ENCODE results near the gene SHROOM4.

DNA sequence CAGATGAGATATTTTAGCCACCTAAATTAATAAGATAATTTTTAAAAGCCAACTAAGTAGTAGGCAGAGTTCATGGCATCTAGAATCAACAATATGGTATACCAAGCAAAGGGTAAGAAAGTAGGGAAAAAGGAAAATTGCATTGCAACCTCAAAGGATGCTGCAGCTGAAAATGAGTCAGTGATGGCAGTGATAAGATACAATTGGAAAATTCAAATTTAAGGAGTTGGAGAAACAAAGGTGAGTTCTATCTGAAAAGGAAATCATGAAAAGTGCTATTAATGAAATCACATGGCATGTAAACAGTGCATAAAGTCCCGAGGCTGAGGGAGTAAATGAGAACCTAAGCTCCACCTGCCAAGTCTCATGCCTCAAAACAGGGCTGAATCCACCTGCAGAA, 33.9 kb downstream of the SHROOM4 start:
- TF ChIP-seq FOXM1 (IDR thresholded peaks at IDR 0.05; ENCODE audit: borderline replicate concordance, low read depth) (no peak), EP300 (IDR thresholded peaks at IDR 0.05; ENCODE audit: borderline replicate concordance) (no peak), CREB1 (IDR thresholded peaks at IDR 0.05; ENCODE audit: low read depth) (no peak)
- TF ChIP-seq, protein P1, sequence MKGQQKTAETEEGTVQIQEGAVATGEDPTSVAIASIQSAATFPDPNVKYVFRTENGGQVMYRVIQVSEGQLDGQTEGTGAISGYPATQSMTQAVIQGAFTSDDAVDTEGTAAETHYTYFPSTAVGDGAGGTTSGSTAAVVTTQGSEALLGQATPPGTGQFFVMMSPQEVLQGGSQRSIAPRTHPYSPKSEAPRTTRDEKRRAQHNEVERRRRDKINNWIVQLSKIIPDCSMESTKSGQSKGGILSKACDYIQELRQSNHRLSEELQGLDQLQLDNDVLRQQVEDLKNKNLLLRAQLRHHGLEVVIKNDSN (IDR thresholded peaks at IDR 0.05) = no peak
- TF ChIP-seq, protein P2, sequence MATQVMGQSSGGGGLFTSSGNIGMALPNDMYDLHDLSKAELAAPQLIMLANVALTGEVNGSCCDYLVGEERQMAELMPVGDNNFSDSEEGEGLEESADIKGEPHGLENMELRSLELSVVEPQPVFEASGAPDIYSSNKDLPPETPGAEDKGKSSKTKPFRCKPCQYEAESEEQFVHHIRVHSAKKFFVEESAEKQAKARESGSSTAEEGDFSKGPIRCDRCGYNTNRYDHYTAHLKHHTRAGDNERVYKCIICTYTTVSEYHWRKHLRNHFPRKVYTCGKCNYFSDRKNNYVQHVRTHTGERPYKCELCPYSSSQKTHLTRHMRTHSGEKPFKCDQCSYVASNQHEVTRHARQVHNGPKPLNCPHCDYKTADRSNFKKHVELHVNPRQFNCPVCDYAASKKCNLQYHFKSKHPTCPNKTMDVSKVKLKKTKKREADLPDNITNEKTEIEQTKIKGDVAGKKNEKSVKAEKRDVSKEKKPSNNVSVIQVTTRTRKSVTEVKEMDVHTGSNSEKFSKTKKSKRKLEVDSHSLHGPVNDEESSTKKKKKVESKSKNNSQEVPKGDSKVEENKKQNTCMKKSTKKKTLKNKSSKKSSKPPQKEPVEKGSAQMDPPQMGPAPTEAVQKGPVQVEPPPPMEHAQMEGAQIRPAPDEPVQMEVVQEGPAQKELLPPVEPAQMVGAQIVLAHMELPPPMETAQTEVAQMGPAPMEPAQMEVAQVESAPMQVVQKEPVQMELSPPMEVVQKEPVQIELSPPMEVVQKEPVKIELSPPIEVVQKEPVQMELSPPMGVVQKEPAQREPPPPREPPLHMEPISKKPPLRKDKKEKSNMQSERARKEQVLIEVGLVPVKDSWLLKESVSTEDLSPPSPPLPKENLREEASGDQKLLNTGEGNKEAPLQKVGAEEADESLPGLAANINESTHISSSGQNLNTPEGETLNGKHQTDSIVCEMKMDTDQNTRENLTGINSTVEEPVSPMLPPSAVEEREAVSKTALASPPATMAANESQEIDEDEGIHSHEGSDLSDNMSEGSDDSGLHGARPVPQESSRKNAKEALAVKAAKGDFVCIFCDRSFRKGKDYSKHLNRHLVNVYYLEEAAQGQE (IDR thresholded peaks at IDR 0.05; ENCODE audit: low read depth) = no peak

All from Ishikawa (cell line).